Measurements from ENCODE around the gene PGA5.
"Not testable (repeated sequence)": the region's sequence is repeated elsewhere in the genome, so short reads cannot be mapped to it uniquely, and the experiment has no call there.

- not testable (repeated sequence) for TF ChIP-seq CTCF (optimal IDR thresholded peaks at IDR 0.05 in 1 of 3, IDR thresholded peaks at IDR 0.05 in 1 of 3, conservative IDR thresholded peaks at IDR 0.05 in 1 of 3; ENCODE audit: extremely low read depth in 1 of 3, insufficient read depth in 2 of 3, low read length in 3 of 3); EZH2 (IDR thresholded peaks at IDR 0.05; ENCODE audit: low read length)
Observed at GRCh38 chr11:61218306-61218705, 22.7 kb upstream of the PGA5 start.
